ENCODE results near the gene GFRA3. TPM values are rescaled to one million over a fixed set of nuclear protein-coding genes. Genes with fewer than 3 reads are reported as not detected.

Gene GFRA3
- total RNA-seq, 1 experiment from 2014 or later, result 1.6 TPM

DNA sequence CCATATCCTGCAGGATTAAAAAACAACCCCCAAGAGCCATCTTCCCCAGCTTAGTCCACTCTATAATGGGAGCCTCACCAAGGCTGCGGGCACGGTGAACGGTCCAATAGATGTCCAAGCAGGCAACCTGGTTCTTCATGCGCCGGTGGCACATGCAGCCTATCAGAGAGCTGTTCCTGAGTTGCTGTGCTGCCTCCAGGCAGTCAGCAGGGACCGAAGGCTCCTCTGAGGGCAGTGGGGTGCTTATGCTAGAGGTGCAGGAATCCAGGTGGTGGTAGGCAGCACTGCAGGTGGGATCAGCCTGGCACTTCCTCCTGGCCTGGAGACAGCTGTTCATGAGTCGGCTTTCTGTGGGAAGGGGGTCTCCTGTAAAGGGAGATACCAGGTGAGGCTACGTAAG is 10.2 kb downstream of the GFRA3 start:
- Histone ChIP-seq H2BK15ac (ENCODE audit: low read depth, low read length) (no peak overlapping the region), H3K79me2 (ENCODE audit: insufficient read depth, low read length) (no peaks in the 10 kb centered on the region), H3K4me1 (ENCODE audit: insufficient read depth, low read length) (no peaks in the 10 kb centered on the region), H2AFZ (ENCODE audit: low read length) (no peak overlapping the region), H2BK20ac (ENCODE audit: low read depth, low read length, poor library complexity, severe bottlenecking) (no peak overlapping the region), H3K23ac (ENCODE audit: insufficient read length, low read depth, low read length) (no peak overlapping the region), H3K14ac (ENCODE audit: insufficient read depth, low read length) (no peak overlapping the region), H2BK12ac (ENCODE audit: insufficient read length, low read depth, low read length) (no peak overlapping the region), H3K56ac (ENCODE audit: insufficient read length, low read depth, low read length) (no peak overlapping the region), H2BK120ac (ENCODE audit: low read depth, low read length, poor library complexity, severe bottlenecking) (no peak overlapping the region), H2AK5ac (ENCODE audit: insufficient read length, low read length) (no peak overlapping the region), H2BK5ac (ENCODE audit: insufficient read length, low read length) (no peak overlapping the region), H3K18ac (ENCODE audit: insufficient read length, low read depth, low read length) (no peak overlapping the region), H3K4ac (ENCODE audit: low read depth, low read length) (no peak overlapping the region), H3K9me3 (ENCODE audit: control insufficient read depth, low read depth, low read length) (no peaks in the 10 kb centered on the region), H4K20me1 (ENCODE audit: control insufficient read depth, insufficient read depth, insufficient read length) (no peaks in the 10 kb centered on the region), H3K23me2 (ENCODE audit: insufficient read length, low read depth, low read length, poor library complexity, severe bottlenecking) (no peaks in the 10 kb centered on the region), H3K27ac (ENCODE audit: insufficient read length, low read depth, low read length) (no peak overlapping the region), H3T11ph (ENCODE audit: low read length) (no peak overlapping the region), H4K8ac (replicated peaks; ENCODE audit: insufficient read length, low read depth, low read length) (no peak overlapping the region), H3K9ac (ENCODE audit: extremely low read depth, insufficient read length, low read length) (no peak overlapping the region), H3K27me3 (ENCODE audit: insufficient read depth, low read length) (no peaks in the 10 kb centered on the region), H4K91ac (ENCODE audit: insufficient read length, low read depth, low read length) (no peak overlapping the region), H3K79me1 (ENCODE audit: insufficient read depth, low read depth, low read length, poor library complexity, severe bottlenecking) (no peaks in the 10 kb centered on the region), H3K4me2 (ENCODE audit: insufficient read depth, insufficient read length, low read length) (no peak overlapping the region), H4K5ac (ENCODE audit: insufficient read length, low read depth, low read length) (no peak overlapping the region)
- Mint-ChIP-seq H3K36me3 (ENCODE audit: insufficient read depth in 1 of 3, low read depth in 3 of 3) (no peaks in the 10 kb centered on the region), H3K27me3 (ENCODE audit: low read depth) (no peaks in the 10 kb centered on the region; the same call in 1 of the 2 replicates), H3K27ac (no peak overlapping the region), H3K9me3 (no peaks in the 10 kb centered on the region), H3K4me1 (peaks cover 4 to 7% of the 10 kb centered on the region in 2 experiments), H3K4me3 (no peak overlapping the region)
- DNase-seq, result peak; percentile 40
- TF ChIP-seq, protein P1, sequence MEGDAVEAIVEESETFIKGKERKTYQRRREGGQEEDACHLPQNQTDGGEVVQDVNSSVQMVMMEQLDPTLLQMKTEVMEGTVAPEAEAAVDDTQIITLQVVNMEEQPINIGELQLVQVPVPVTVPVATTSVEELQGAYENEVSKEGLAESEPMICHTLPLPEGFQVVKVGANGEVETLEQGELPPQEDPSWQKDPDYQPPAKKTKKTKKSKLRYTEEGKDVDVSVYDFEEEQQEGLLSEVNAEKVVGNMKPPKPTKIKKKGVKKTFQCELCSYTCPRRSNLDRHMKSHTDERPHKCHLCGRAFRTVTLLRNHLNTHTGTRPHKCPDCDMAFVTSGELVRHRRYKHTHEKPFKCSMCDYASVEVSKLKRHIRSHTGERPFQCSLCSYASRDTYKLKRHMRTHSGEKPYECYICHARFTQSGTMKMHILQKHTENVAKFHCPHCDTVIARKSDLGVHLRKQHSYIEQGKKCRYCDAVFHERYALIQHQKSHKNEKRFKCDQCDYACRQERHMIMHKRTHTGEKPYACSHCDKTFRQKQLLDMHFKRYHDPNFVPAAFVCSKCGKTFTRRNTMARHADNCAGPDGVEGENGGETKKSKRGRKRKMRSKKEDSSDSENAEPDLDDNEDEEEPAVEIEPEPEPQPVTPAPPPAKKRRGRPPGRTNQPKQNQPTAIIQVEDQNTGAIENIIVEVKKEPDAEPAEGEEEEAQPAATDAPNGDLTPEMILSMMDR (conservative IDR thresholded peaks at IDR 0.05), result no peak
- no CpG with 5 or more reads among the region's 8 CpGs for WGBS (ENCODE audit: extremely low coverage, insufficient read length, low lambda C conversion rate)
